Smooth muscle cell of the brain vasculature (primary cell): ENCODE results near the gene ABCC1.
"Not testable (repeated sequence)": the region's sequence is repeated elsewhere in the genome, so short reads cannot be mapped to it uniquely, and the experiment has no call there.

Experiments
- DNase-seq: peaks from one replicate; pipeline ENCODE4 v3.0.0-alpha.2; 2012; ENCODE audit warnings: low read depth, low spot score

The ABCC1 gene

DNA sequence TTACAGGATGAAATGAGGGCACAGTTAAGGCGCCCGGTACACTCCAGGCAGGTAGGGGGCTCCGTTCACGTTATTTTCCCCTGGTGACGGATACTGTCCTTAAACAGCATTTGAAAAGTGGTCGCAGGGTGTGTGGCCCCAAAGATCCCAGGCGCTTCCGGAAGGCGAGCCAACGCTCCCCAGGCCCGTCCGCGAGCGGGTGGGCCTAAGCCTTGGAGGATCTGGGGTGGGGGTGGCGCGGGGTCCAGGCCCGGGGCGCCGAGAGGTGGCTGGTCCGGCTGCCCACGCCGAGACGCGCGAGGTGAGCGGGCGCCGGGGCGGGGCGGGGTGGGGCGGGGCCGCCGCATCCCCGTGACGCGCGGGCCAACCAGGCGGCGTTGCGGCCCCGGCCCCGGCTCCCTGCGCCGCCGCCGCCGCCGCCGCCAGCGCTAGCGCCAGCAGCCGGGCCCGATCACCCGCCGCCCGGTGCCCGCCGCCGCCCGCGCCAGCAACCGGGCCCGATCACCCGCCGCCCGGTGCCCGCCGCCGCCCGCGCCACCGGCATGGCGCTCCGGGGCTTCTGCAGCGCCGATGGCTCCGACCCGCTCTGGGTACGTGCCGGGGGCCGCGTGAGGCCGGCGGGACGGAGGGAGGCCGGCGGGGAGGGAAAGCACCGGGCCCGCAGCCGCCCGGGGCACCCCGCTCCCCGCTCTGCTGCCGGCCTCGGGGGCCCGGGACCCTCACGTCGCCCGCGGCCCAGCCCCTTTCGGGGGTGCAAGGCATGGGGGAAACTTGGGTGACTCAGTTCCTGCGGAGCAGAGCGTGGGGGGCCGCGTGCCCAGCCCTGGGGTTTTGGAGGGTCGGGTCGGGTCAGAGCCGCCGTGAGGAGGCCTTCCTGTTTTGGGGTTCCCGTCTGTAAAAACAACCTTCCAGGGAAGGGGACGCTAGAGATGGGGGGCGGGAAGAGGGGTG, at the start of gene ABCC1:
Gene ABCC1 (plus strand): TSS at position 407 of the 951 bp plus-strand sequence. CDS start 136 bp downstream, at position 543.
- no peak for DNase-seq

DNA sequence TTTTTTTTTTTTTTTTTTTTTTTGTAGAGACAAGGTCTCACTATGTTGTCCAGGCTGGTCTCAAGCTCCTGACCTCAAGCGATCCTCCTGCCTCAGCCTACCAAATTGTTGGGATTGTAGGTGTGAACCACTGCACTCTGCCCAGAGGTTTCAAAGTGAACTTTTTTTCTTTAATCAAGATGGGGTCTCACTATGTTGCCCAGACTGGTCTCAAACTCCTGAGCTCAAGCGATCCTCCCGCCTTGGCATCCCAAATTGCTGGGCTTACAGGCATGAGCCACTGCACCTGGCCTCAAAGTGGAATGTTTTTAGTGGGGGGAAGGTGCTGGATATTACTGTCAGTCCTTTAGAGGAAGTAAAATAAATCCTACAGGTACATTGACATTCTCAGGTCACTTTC, 49.1 kb upstream of the ABCC1 start:
- DNase-seq = no peak

DNA sequence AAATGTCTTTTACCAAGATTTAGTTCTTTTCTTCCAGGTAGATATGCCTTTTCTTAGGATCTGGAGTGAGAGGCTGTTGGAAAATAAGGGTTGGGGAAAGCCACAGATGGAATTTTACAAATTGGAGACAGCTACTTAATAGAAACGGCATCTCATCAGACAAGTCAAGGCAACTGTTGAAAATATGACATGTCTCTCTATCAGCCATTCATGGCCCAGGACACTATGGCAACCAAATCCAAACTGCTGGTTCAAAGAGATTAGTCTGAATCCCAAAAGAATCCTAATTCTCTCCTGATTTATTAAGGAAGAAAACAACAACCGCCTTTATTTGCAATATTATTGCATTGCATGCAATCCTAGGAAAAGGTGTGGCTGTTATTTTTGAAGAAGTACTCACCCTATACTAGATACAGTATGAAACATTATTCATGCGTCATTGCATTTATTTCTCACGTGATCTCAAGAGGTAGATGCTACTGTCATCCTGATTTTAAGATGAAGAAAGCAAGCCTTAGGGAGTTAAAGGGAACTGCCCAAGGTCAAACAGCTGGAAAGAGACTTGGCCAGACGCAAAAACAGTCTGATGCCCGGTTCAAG, 48.4 kb upstream of the ABCC1 start:
- DNase-seq = no peak

DNA sequence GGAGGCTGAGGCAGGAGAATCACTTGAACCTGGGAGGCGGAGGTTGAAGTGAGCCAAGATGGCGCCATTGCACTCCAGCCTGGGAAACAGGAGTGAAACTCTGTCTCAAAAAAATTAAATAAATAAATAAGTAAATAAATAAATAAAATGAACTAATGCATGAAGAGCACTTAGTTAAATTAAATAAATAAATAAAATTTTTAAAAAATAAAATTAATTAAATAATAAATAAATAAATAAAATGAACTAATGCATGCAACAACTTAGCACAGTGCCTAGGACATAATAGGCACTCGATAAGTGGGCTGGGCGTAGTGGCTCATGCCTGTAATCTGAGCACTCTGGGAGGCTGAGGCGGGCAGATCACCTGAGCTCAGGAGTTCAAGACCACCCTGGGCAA, 45.5 kb upstream of the ABCC1 start:
- DNase-seq = no peak

DNA sequence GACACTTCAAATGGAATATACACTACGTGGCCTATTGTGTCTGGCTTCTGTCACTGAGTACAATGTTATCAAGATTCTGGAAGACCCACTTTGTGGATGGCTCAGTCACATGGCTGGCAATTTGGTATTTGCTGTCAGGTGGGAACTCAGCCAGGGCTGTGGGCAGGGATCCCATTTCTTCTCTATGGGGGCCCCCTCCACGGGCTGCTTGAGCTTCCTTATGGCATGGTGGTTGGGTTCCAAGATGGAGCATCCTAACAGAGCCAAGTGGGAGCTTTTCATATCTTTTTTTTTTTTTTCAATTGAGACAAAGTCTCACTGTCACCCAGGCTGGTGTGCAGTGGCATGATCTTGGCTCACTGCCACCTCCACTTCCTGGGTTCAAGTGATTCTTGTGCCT, 43.0 kb upstream of the ABCC1 start:
- DNase-seq = no peak

DNA sequence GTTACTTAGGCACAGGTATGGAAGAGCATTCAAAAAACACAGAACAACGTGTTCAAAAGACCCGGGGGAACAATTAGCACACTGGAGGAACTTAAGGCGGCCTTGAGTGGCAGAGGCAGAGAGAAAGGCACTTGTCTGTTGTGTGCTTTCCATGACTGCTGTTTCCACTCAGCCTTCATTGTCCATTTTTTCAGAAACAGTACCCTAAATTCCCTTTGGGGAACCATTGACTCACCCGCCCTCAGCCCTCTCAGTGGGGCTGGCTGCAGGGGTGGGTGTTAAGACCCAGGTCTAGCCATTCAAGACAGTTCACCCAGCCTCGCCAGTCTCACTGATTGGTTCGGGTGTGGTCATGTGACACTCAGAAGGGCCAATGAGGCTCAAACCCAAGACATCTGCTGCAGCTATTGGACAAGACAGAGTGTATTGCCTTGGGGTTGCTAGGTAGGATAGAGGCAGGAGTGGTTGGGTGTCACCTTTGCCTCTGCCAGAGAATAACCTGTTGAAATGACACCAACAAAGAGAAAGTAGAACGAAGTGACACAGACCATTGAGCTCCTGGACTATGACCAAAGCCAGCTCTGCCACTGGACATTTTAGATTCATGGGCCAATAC, 41.4 kb upstream of the ABCC1 start:
- no peak for DNase-seq

DNA sequence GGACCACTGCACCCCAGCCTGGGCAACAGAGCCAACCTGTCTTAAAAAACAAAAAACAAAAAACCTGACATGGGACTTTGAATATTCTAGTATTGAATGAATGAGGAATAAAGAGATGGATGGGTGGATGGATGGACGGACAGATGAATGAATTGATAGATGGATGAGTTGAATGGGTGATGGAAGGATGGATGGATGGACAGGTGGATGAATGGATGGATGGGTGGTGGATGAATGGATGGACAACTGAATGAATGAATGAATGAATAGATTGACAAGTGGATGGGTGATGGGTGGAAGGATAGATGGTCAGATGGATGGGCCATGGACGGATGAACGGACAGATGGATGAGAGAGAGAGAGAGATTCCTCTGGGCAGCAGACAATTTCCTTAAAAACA, 38.2 kb upstream of the ABCC1 start:
- no peak for DNase-seq

DNA sequence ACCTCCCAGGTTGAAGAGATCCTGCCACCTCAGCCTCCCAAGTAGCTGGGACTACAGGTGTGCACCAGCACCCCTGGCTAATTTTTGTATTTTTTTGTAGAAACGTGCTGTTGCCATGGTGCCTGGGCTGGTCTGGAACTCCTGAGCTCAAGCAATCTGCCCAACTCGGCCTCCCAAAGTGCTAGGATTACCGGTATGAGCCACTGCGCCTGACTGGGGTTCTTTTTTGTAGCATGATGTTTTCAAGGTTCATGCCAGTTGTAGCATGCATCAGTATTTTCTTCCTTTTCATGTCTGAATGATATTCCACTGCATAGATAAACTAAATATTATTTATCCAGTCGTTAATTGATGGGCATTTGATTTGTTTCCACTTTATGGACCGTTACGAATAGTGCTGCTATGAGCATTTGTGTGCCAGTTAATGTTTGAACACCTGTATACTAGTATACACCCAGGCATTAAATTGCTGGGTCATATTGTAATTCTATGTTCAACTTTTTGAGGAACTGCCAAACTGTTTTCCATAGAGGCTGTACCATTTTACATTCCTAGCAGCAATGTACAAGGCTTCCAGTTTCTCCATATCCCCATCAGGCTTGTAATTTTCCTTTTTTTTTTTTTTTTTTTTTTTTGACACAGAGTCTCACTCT, 36.2 kb upstream of the ABCC1 start:
- DNase-seq = no peak

DNA sequence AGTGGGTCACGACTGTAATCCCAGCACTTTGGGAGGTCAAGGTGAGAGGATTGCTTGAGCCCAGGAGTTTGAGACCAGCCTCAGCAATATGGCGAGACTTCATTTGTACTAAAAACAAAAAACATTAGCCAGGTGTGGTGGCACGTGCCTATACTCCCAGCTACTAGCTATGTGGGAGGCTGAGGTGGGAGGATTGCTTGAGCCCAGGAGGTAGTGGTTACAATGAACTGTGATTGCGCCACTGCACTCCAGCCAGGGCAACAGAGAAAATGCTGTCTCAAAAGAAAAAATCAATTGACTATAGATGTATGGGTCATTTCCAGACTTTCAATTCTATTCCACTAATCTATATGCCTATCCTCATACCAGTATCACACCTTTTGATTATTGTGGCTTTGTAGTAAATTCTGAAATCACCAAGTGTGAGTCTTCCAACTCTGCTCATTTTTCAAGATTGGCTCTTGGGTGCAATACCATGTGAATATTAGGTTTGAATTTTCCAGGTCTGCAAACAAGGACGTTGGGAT, 33.8 kb upstream of the ABCC1 start:
- DNase-seq = no peak

DNA sequence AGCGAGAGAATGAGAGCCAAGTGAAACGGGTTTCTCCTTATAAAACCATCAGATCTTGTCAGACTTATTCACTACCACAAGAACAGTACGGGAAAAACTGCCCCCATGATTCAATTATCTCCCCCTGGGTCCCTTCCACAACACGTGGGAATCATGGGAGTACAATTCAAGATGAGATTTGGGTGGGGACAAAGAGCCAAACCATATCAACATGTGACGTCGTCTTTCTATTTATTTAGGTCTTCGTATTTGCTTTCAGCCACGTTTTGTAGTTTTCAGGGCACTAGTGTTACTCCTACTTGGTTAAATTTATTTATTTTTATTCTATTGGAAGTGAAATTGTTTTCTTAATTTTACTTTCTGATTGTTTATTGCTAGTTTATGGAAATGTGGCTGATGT, 33.1 kb upstream of the ABCC1 start:
- DNase-seq = no peak

DNA sequence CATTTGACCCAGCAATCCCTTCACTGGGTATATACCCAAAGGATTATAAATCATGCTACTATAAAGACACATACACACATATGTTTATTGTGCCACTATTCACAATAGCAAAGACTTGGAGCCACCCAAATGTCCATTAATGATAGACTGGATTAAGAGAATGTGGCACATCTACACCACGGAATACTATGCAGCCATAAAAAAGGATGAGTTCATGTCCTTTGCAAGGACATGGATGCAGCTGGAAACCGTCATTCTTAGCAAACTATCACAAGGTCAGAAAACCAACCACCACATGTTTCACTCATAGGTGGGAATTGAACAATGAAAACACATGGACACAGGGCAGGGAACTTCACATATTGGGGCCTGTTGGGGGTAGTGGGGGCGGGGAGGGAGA, 31.1 kb upstream of the ABCC1 start:
- not testable (repeated sequence) for DNase-seq

DNA sequence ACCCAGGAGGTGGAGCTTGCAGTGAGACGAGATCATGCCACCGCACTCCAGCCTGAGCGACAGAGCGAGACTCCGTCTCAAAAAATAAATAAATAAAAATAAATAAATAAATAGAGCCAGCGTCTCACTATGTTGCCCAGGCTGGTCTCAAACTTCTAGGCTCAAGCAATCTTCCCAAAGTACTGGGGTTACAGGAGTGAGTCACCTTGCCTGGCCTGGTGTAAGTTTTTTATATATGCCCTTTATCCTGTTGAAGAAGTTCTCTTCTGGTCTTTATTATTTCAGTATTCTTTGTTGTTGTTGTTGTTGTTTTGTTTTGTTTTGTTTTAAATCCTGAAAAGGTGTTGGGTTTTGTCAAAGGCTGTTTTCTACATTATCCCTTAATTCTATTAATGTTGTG, 30.1 kb upstream of the ABCC1 start:
- DNase-seq = no peak

DNA sequence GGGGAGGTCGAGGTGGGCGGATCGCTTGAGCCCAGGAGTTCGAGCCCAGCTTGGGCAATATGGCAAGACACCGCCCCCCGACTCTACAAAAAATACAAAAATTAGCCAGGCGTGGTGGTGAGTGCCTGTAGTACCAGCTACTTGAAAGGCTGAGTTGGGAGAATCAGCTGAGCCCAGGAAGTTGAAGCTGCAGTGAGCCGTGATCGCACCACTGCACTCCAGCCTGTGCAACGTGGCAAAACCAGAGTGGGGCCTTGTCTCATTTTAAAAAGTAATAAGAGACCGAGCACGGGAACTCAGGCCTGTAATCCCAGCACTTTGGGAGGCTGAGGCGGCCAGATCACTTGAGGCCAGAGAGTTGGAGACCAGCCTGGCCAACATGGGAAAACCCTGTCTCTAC, 24.4 kb upstream of the ABCC1 start:
- DNase-seq = no peak

DNA sequence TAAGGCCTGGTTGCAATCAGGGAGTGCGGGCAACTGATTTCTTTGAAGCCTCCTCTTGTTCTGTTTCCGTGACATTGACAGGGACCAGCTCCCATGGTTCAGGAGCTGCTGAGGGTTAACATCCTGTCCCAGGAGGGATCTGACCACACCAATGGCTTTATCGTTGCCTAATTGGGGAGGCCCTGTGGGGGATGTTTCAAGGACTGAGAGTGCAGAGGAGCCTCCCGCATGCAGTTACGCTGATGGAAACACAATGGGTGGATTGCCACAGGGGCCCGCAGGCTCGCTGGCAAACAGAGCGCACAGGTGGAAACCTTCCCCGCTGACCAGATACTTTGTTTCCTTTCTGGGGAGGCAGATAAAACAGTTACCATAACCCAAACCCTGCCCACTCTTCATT, 23.8 kb upstream of the ABCC1 start:
- no peak for DNase-seq

DNA sequence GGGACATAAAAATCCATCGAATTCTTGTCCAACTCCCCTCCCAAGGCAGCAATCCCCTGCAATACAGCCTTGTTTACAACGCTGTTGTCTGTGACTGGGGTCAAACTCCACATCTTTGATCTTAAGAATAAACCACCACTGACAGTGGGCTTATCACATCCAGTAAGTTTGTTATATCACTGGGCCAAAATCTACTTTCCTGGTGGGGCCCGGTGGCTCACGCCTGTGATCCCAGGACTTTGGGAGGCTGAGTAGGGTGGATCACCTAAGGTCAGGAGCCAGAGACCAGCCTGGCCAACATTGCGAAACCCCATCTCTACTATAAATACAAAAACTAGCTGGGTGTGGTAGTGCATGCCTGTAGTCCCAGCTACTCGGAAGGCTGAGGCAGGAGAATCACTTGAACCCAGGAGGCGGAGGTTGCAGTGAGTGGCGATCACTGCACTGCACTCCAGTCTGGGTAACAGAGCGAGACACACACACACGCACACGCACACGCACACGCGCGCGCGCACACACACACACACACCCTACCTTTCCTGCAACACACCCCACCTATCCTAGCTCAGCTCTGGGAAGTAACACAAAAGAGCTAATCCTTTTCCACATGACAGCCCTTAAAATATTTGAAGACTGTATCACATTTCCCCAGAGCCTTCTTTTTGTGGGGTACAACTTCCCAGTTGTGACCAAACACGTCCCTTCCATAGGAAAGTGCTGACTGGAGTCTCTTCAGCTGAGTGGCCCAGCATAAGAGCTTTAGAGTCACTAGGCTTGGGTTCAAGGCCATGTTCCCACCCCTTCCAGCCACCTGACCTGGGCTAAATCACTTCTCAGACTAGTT, 20.9 kb upstream of the ABCC1 start:
- no peak for DNase-seq

DNA sequence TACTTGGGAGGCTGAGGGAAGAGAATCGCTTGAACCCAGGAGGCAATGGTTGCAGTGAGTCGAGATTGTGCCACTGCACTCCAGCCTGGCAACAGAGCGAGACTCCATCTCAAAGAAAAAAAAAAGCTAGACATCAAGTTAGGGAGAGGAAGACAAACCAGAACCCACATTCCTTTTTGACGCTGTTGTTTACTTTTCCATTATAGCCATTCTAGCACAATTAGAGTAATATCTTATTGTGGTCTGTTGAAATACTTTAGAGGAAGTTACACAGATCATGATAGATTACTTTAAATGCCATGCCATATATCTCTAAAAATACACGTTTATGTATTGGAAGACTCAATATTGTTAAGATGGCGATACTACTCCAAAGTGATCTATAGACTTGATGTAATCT, 16.5 kb upstream of the ABCC1 start:
- DNase-seq = no peak

DNA sequence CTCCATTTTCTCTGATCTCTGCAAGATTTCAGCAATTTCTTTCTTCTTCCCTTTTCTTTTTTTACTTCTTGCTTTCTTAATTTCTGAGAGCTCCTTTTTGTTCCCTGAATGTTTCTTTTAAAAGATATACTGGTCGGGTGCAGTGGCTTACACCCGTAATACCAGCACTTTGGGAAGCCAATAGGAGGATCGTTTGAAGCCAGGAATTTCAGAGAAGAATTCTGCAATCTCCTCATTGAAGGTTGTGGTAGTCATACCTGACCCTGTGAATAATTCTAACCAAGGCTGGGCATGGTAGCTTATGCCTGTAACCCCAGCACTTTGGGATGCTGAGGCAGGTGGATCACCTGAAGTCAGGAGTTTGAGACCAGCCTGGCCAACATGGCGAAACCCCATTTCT, 15.6 kb upstream of the ABCC1 start:
- DNase-seq = no peak

DNA sequence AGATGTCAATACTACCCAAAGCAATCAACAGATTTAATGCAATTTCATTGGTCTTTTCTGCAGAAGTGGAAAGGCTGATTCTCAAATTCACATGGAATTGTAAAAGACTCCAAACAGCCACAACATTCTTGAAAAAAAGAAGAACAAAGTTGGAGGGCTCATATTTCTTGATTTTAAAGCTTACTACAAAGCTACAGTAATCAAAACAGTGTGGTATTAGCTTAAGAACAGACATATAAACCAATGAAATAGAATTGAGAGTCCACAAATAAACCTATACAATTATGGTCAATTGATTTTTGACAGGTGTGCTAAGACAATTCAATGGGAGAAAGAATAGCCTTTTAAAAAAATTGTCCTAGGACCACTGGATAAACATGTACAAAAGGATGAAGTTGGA, 14.4 kb upstream of the ABCC1 start:
- DNase-seq = no peak

DNA sequence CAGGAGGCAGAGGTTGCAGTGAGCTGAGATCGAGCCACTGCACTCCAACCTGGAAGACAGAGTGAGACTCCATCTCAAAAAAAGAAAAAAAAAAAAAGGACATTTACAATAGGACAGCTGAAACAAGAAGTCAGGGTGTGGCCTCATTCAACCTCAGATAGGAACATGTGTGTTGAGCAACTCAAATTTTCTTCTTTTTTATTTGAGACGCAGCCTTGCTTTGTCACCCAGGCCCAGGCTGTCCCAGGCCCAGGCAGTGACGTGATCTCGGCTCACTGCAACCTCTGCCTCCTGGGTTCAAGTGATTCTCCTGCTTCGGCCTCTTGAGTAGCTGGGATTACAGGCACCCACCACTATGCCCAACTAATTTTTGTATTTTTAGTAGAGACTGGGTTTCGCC, 12.6 kb upstream of the ABCC1 start:
- not testable (repeated sequence) for DNase-seq

DNA sequence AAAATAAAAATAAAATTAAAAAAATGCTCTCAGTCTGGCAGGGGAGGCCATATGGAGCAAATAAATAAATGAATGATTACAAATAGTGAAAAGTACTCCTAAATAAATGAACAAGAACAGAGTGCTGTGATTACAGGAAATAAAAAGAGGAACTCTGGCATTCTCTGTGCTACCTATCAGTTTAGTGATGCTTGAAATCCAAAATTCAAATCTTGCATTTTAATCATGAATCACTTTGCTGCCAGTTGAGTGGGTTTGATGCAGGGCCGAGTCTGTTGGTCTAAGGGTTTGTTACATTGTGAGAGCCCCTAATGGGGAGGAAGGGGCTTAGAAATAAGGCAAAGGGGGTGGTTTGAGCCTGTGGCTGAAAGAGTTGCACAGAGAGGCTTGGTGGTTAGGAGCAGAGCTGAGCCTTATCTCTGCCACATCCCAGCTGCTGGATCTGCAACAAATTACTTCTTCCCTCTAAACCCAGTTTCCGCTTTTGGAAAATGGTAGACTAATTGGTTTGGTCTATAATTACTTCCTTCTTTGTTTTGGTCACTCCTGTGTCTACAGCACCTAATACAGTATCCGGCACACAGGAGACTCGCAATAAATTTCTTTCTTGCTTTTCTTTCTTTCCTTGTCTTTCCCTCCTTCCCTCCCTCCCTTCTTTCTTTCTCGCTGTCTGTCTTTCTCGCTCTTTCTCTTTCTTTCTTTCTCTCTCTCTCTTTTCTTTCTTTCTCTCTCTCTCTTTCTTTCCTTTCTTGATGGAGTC, 6.3 kb upstream of the ABCC1 start:
- DNase-seq = no peak
